Glomerular visceral epithelial cell (primary cell): ENCODE data around the gene CDC42BPA.
"Not testable (repeated sequence)": the region's sequence is repeated elsewhere in the genome, so short reads cannot be mapped to it uniquely, and the experiment has no call there.

Experiments
- DNase-seq: peaks from one replicate; pipeline ENCODE4 v3.0.0-alpha.2; 2016; ENCODE audit errors: extremely low spot score

The CDC42BPA gene

DNA sequence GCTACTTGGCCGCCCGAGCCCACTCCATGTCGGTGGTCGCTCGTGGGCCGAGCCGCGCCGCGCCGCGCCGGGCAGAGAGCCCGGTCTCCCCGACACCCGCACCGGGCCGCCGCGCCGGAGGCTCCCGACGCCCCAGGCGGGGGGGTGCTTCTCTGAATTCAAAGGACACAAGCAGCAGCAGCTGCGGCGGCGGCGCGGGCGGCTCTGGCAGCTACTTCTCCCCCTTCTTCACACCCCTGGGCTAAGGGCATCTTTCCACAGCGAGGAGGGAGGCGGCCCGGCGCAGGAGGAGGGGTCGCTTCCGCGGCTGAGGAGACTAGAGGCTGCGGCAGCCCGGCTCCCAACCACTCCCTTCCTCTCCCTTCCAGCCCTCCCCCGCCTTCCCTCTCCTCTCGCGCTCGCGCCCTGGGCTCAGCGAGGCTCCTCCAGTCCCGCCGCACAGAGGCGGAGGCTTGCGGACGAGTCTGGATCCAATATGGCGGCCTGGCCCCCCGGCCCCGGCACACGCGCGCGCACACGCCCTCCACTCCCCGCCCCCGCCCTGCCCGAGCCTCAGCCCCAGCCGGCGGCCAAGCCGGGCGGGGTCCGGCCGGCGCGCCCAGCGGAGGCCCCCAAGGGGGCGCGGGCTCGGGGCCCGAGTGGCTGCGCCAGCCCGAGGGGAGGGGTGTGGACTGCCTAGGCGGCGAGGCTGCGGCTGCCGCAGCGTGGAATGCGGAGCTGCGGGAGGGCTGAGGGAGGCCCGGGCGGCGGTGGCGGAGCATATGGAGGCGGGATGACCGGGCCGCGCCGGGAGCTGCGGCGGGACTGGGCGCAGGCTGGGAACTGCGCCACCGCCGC is at the start of gene CDC42BPA:
Gene CDC42BPA, minus strand, starts transcription at position 477 of the 837 bp plus-strand sequence. CDS start 1,310 bp downstream, outside the sequence.
- DNase-seq = peak; percentile 91

DNA sequence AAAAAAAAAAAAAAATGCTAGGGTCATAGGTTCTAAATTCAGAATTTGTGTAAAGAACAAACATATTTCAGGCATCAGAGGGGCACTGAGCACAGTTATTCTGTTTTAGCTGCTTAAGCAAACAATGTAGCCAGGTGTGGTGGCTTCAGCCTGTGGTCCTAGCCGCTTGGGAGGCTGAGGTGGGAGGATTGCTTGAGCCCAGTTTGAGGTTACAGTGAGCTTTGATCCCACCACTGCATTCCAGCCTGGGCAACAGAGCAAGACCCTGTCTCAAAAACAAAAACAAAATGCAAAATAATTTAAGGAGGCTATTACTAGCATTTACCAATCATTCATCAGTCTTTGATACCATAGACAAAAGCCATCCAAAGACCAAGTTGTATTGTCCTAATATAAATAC is 49.7 kb upstream of the CDC42BPA start:
- no peak for DNase-seq

DNA sequence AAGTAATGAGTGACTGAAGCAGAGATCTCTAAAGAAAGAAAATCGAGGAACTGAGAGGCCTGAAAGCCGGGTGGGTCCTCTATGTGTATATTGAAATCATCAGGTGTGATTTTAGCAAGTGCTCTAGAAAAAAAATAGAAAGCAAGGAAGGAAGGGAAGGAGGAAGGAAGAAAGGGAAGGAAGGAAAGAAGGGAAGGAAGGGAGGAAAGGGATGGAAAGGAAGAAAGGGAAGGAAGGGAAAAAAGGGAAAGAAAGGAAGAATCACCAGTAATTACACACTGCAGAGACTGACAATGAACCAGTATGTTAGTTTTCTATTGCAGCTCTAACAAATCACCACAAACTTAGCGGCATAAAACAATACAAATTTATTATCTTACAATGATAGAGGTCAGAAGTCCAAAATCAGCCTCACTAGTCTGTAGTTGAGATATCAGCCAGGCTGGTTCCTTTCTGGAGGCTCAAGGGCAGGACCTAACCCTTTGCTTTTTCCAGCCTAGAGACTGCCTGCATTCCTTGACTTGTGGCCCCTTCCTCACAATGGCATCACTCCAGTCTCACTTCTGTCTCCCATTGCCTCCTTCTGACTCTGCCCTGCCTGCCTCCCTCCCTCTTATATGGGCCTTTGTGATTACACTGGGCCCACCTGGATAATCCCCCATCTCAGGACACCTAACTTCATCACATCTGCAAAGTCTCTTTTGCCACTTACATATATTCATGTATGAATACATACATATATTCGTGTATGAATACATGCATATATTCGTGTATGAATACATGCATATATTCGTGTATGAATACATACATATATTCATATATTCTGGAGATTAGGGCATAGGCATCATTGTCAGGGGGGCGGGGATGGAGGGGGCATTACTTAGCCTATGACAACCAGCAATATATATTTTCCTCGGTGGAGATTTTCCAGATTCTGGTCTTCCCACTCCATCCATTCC is 47.5 kb upstream of the CDC42BPA start:
- no peak for DNase-seq

DNA sequence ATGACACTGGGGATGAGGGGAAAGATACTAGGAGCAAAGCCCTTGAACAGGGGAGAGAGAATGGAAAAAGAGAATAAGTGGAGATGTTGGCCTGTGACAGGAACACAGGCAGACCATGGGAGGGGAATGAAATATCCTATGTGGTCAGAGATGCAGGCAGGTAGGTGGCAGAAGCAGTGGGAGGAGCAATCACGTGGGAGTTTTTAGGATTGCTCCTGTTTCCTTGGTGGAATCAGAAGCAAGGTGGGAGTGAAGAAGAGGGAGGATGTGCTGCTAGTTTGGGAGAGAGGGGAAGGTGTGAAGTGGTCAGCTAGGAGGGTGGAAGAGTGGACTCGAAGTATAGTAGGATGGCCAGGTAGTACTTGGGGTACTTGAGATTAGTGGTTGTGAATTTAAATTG is 46.4 kb upstream of the CDC42BPA start:
- DNase-seq = no peak

DNA sequence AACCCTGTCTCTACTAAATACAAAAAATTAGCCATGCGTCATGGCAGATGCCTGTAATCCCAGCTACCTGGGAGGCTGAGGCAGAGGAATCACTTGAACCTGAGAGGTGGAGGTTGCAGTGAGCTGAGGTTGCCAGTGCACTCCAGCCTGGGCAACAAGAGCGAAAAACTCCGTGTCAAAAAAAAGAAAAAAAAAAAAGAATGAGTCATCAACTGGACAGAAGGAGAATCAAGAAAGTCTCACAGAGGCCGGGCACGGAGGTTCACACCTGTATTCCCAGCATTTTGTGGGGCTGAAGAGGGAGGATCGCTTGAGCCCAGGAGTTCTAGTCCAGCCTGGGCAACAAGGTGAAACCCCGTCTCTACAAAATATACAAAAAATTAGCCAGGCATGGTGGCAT is 45.5 kb upstream of the CDC42BPA start:
- DNase-seq = no peak

- DNase-seq = no peak
Observed at GRCh38 chr1:227362039-227362438, 43.7 kb upstream of the CDC42BPA start.

GRCh38 chr1:227357927-227358302 is 39.6 kb upstream of the CDC42BPA start:
- no peak for DNase-seq

GRCh38 chr1:227357171-227357926 is 39.1 kb upstream of the CDC42BPA start:
- DNase-seq = peak; percentile 81

DNA sequence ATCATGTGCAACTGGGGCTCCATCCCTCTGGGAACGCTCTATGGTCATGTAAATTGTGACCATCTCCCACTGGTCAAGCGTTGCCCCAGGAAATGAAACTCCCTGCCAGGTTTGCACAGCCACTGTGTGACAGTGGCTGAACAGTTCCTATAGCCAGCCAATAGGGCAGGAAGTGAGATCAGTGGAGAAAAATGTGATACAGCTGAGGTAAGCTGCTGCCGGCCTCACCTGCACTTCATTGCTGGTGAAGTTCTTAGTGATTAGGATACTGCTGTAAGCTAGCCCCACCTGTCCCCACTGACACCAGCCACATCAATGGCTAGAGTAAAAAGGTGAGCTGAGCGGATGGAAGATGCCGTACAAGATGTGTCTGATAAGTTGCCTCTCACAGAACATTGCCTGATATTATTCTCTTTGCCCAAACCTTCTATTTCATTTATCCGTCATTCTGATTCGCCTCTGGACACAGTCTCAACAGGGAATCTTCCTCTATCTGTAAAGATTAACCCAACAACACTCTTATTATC is 38.4 kb upstream of the CDC42BPA start:
- DNase-seq = peak; percentile 42

DNA sequence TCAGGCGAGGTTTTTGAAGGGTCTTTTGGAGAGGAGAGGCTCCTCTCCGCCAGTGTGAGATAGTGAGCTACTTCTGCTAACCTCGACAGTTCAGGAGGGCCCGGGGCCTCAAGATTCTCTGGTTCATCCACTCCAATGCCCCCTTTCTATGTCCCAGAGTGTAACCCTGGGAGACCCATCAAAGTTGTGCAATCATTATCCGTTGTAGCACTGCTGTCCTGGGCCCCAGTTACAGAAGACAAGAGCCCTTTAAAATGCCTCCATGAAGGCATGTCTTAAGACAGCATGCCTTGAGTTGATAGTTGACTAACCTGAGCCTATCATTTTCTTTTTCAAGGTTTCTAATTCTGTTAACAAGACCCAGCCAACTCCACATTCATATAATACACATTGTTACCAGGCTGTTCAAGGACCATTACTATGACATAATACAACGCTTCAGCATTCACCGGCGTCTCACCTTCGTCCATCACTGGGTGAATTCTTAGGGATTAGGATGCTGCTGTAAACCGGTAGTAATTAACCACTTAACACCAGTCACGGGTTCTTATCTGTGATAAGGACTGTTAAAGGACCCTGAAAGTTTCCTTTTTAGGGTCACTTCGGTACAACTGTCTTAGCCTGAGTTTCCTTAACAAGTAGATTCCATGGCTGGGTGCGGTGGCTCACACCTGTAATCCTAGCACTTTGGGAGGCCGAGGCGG is 37.4 kb upstream of the CDC42BPA start:
- no peak for DNase-seq

GRCh38 chr1:227353186-227353585 is 34.9 kb upstream of the CDC42BPA start:
- no peak for DNase-seq

GRCh38 chr1:227352164-227352563 is 33.9 kb upstream of the CDC42BPA start:
- not testable (repeated sequence) for DNase-seq

DNA sequence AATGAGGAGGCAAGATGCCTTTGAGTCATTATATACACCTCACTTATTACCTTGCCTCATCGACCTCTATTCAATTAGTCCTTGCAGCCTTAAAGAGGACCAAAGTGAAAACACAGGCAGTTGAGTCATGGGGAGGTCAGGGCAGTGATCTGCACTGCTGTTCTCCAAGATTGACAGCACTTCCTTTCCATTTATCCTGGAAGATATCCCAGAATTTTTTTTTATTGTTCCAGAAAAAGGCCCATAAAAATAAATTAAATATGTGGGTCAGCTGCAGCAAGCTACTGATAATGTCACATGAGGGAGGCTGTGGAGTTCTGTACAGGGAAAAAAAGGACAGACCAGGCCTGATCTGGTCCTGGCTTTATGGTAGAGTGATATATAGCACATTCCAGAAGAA is 33.2 kb upstream of the CDC42BPA start:
- no peak for DNase-seq

- DNase-seq = no peak
Observed at GRCh38 chr1:227349967-227350366, 31.7 kb upstream of the CDC42BPA start.

DNA sequence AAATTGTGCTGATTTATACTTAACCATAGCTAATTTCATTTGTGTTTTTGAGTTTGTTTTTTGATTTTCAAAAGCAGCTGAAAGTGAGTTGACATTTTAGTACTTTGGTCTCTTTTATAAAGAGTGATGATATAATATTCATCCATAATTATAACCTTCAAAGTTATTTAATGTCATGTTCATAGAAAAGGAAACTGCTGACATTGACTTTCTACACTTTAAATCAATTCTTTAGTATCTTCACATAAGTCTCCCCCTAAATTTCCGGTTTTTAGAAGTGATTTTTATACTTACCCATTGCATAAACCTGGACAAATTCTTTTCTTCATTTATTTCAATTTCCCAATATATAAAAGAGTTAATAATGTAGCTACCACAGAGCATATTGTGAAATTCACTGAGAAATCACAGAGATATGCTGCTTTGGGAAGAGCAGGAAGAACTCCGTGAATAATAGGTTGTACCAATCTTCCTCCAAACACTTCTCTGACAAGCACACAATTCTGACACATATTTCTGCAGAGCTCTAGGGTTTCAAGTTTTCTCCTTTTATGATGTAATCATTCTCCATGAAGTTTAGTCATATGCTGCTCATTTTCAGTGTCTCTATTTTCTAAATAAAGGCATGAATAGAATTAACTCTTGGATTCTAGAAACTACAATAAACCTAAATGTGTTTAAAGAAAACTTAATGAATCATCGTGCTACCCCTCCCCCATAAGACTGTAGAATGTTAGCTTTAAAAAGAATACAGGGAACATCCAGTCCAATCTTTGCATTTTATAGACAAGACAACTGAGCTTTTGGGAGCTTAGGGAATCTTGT is 25.6 kb upstream of the CDC42BPA start:
- peak; percentile 30 for DNase-seq

GRCh38 chr1:227343206-227343605 is 24.9 kb upstream of the CDC42BPA start:
- DNase-seq = no peak

- DNase-seq = no peak
Observed at GRCh38 chr1:227342075-227342829, 24.0 kb upstream of the CDC42BPA start.

DNA sequence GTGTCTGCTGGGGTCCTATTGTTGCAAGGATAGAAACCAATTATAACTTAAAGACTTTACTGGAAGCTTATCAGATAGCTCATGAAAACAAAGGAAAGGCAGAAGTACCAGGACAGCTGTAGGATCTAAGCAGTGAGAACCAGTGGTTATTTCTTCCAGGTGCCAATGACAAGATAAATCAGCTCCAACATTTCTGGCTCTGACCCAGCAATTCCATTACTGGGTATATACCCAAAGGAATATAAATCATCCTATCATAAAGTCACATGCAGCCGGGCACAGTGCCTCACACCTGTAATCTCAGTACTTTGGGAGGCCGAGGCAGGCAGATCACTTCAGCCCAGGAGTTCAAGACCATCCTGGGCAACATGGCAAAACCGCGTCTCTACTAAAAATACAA is 17.8 kb upstream of the CDC42BPA start:
- not testable (repeated sequence) for DNase-seq
